Endothelial cell of umbilical vein (primary cell): ENCODE measurements around the gene PARM1.

Experiments used
- EZH2 ChIP-seq: IDR thresholded peaks from 2 replicates; pipeline ENCODE4 v1.6.1; 2012; ENCODE audit warnings: borderline replicate concordance, low read depth, mild to moderate bottlenecking, moderate library complexity, low read length, inconsistent platforms; ENCODE audit not compliant: severe bottlenecking
- FOS ChIP-seq: IDR thresholded peaks from 2 replicates; pipeline ENCODE4 v1.6.1; 2011; ENCODE audit warnings: mild to moderate bottlenecking, low read length, moderate library complexity, borderline replicate concordance; ENCODE audit not compliant: insufficient read depth
- MAX ChIP-seq: IDR thresholded peaks from 2 replicates; pipeline ENCODE4 v1.6.1; 2011; ENCODE audit not compliant: insufficient read depth, insufficient read length
- MYC ChIP-seq: IDR thresholded peaks from one replicate; pipeline ENCODE4 v1.6.1; 2011; ENCODE audit warnings: mild to moderate bottlenecking, low read depth, low read length
- POLR2A ChIP-seq: IDR thresholded peaks from 2 replicates; pipeline ENCODE4 v1.6.1; 2012; ENCODE audit warnings: low read depth, mild to moderate bottlenecking, control low read depth, low read length
- POLR2AphosphoS5 ChIP-seq: IDR thresholded peaks from 2 replicates; pipeline ENCODE4 v1.6.1; 2012; ENCODE audit warnings: low read depth, mild to moderate bottlenecking, control low read depth, low read length, moderate library complexity; ENCODE audit not compliant: insufficient read depth
- TF ChIP-seq, protein P1 (sequence below), 2 donors: IDR thresholded peaks; 1 replicate in 1 of 2; 2 replicates in 1 of 2; pipeline ENCODE4 v1.5.1; 2011; ENCODE audit warnings: low read length in 2 of 2, mild to moderate bottlenecking in 2 of 2, moderate library complexity in 2 of 2, control low read depth in 1 of 2, inconsistent platforms in 1 of 2, low read depth in 1 of 2; ENCODE audit not compliant: insufficient read depth in 1 of 2; ENCODE audit errors: extremely low read depth in 1 of 2

DNA sequence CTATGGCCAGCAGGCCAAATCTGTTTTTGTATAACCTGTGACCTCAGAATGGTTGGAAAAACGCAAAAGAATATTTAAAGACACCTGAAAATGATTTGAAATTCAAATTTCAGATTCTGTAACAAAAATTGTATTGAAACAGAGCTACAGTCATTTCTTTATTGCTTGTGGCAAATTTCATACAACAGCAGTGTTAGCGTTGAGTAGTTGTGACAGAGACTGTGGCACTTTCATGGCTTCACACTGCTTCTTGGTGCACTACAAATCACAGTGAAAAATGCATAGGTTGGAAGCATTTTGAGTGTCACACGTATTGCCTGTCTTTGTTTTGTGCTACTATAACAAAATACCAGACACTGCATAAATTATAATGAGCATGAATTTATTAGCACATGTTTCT is 12.2 kb upstream of the PARM1 start:
- TF ChIP-seq, protein P1, sequence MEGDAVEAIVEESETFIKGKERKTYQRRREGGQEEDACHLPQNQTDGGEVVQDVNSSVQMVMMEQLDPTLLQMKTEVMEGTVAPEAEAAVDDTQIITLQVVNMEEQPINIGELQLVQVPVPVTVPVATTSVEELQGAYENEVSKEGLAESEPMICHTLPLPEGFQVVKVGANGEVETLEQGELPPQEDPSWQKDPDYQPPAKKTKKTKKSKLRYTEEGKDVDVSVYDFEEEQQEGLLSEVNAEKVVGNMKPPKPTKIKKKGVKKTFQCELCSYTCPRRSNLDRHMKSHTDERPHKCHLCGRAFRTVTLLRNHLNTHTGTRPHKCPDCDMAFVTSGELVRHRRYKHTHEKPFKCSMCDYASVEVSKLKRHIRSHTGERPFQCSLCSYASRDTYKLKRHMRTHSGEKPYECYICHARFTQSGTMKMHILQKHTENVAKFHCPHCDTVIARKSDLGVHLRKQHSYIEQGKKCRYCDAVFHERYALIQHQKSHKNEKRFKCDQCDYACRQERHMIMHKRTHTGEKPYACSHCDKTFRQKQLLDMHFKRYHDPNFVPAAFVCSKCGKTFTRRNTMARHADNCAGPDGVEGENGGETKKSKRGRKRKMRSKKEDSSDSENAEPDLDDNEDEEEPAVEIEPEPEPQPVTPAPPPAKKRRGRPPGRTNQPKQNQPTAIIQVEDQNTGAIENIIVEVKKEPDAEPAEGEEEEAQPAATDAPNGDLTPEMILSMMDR (IDR thresholded peaks at IDR 0.05; ENCODE audit: extremely low read depth in 1 of 2, insufficient read depth in 1 of 2, low read depth in 1 of 2, low read length in 2 of 2): no peak
- TF ChIP-seq MAX: no peak
- no peak for TF ChIP-seq MYC
- TF ChIP-seq POLR2A: no peak
- no peak for TF ChIP-seq EZH2
- no peak for TF ChIP-seq POLR2AphosphoS5
- TF ChIP-seq FOS: no peak
